ENCODE measurements around the gene ZBTB25. TPM values are rescaled to one million over a fixed set of nuclear protein-coding genes. Genes with fewer than 3 reads are reported as not detected.
A peak's percentile ranks its signal among the peaks of the same experiment; 100 is the strongest.

ZBTB25 gene
- total RNA-seq, 1 donor from 2014 or later: 11.3 TPM

DNA sequence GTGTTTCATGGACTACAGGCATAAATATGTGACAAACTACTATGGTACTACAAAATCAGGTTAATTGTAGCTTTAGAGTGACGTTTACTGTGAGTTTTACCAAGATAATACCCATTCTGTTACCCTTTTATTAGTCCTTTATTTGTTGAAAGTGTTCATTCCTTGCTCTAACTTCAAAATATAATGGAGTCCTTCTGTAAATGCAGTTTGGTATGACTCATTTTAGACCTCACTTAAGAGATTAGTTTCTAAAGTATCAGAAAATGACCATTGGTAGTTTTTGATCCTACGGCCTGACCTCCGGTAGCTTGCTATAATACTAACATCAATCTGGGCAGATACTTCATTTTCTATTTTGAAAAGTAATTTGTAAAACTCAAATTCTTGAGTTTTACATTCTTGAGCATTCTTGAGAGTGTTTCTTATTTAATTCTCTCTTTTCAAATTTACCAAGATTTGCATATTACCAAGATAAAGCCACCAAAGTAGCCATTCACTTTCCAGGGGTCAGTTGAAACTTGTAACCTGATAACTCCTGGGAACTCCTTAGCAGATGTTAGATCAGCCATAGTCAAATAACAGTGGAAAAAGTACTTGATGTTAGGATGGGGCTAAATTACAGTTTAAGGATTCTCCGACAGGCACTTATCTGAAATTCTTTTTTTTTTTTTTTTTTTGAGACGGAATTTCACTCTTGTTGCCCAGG is 41.1 kb upstream of the ZBTB25 start:
- no peaks in the 10 kb centered on the region for H3K9me3 Mint-ChIP-seq
- no peaks in the 10 kb centered on the region for H3K36me3 Mint-ChIP-seq
- H3K4me1 Mint-ChIP-seq (ENCODE audit: unreplicated experiment): peaks cover 5% of the 10 kb centered on the region
- TF ChIP-seq, protein P1, sequence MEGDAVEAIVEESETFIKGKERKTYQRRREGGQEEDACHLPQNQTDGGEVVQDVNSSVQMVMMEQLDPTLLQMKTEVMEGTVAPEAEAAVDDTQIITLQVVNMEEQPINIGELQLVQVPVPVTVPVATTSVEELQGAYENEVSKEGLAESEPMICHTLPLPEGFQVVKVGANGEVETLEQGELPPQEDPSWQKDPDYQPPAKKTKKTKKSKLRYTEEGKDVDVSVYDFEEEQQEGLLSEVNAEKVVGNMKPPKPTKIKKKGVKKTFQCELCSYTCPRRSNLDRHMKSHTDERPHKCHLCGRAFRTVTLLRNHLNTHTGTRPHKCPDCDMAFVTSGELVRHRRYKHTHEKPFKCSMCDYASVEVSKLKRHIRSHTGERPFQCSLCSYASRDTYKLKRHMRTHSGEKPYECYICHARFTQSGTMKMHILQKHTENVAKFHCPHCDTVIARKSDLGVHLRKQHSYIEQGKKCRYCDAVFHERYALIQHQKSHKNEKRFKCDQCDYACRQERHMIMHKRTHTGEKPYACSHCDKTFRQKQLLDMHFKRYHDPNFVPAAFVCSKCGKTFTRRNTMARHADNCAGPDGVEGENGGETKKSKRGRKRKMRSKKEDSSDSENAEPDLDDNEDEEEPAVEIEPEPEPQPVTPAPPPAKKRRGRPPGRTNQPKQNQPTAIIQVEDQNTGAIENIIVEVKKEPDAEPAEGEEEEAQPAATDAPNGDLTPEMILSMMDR (conservative IDR thresholded peaks at IDR 0.05): no peak
- no peak for DNase-seq (ENCODE audit: extremely low spot score, unreplicated experiment)
- H3K27ac Mint-ChIP-seq: no peak overlapping the region
- peaks cover 8% of the 10 kb centered on the region for H3K27me3 Mint-ChIP-seq
- H3K4me3 Mint-ChIP-seq: no peak overlapping the region

DNA sequence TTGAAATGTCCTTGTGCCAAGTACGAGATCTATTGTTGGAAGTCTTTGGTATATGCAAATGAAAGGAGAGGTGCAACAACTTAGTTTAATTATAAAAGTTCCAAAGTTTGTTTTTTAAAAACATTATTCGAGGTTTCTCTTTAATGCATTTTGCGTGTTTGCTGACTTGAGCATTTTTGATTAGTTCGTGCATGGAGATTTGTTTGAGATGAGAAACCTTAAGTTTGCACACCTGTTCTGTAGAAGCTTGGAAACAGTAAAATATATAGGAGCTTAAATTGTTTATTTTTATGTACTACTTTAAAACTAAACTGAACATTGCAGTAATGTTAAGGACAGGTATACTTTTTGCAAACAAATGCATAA is 39.2 kb upstream of the ZBTB25 start:
- Mint-ChIP-seq H3K27me3 (no peaks in the 10 kb centered on the region), H3K27ac (no peak overlapping the region), H3K4me3 (no peak overlapping the region), H3K36me3 (no peaks in the 10 kb centered on the region), H3K4me1 (ENCODE audit: unreplicated experiment) (peaks cover 10% of the 10 kb centered on the region), H3K9me3 (no peaks in the 10 kb centered on the region)
- DNase-seq (ENCODE audit: extremely low spot score, unreplicated experiment): no peak
- TF ChIP-seq, protein P1 (conservative IDR thresholded peaks at IDR 0.05): no peak

DNA sequence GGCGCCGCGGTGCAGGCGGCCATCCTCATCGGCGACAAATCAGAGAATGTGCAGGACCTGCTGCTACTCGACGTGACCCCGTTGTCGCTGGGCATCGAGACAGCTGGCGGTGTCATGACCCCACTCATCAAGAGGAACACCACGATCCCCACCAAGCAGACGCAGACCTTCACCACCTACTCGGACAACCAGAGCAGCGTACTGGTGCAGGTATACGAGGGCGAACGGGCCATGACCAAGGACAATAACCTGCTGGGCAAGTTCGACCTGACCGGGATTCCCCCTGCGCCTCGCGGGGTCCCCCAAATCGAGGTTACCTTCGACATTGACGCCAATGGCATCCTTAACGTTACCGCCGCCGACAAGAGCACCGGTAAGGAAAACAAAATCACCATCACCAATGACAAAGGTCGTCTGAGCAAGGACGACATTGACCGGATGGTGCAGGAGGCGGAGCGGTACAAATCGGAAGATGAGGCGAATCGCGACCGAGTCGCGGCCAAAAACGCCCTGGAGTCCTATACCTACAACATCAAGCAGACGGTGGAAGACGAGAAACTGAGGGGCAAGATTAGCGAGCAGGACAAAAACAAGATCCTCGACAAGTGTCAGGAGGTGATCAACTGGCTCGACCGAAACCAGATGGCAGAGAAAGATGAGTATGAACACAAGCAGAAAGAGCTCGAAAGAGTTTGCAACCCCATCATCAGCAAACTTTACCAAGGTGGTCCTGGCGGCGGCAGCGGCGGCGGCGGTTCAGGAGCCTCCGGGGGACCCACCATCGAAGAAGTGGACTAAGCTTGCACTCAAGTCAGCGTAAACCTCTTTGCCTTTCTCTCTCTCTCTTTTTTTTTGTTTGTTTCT is 38.6 kb upstream of the ZBTB25 start:
- Mint-ChIP-seq H3K4me1 (ENCODE audit: unreplicated experiment) (peaks cover 10% of the 10 kb centered on the region), H3K27ac (no peak overlapping the region), H3K27me3 (no peaks in the 10 kb centered on the region), H3K4me3 (no peak overlapping the region), H3K36me3 (no peaks in the 10 kb centered on the region), H3K9me3 (no peaks in the 10 kb centered on the region)
- TF ChIP-seq, protein P1 (conservative IDR thresholded peaks at IDR 0.05): no peak
- DNase-seq (ENCODE audit: extremely low spot score, unreplicated experiment): no peak

DNA sequence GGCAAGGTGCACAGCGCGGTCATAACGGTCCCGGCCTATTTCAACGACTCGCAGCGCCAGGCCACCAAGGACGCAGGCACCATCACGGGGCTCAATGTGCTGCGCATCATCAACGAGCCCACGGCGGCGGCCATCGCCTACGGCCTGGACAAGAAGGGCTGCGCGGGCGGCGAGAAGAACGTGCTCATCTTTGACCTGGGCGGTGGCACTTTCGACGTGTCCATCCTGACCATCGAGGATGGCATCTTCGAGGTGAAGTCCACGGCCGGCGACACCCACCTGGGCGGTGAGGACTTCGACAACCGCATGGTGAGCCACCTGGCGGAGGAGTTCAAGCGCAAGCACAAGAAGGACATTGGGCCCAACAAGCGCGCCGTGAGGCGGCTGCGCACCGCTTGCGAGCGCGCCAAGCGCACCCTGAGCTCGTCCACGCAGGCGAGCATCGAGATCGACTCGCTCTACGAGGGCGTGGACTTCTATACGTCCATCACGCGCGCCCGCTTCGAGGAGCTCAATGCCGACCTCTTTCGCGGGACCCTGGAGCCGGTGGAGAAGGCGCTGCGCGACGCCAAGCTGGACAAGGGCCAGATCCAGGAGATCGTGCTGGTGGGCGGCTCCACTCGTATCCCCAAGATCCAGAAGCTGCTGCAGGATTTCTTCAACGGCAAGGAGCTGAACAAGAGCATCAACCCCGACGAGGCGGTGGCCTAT is 37.8 kb upstream of the ZBTB25 start:
- TF ChIP-seq, protein P1 (conservative IDR thresholded peaks at IDR 0.05): no peak
- Mint-ChIP-seq H3K27me3 (no peaks in the 10 kb centered on the region), H3K27ac (no peak overlapping the region), H3K4me3 (no peak overlapping the region), H3K36me3 (no peaks in the 10 kb centered on the region), H3K4me1 (ENCODE audit: unreplicated experiment) (peaks cover 10% of the 10 kb centered on the region), H3K9me3 (no peaks in the 10 kb centered on the region)
- no peak for DNase-seq (ENCODE audit: extremely low spot score, unreplicated experiment)

DNA sequence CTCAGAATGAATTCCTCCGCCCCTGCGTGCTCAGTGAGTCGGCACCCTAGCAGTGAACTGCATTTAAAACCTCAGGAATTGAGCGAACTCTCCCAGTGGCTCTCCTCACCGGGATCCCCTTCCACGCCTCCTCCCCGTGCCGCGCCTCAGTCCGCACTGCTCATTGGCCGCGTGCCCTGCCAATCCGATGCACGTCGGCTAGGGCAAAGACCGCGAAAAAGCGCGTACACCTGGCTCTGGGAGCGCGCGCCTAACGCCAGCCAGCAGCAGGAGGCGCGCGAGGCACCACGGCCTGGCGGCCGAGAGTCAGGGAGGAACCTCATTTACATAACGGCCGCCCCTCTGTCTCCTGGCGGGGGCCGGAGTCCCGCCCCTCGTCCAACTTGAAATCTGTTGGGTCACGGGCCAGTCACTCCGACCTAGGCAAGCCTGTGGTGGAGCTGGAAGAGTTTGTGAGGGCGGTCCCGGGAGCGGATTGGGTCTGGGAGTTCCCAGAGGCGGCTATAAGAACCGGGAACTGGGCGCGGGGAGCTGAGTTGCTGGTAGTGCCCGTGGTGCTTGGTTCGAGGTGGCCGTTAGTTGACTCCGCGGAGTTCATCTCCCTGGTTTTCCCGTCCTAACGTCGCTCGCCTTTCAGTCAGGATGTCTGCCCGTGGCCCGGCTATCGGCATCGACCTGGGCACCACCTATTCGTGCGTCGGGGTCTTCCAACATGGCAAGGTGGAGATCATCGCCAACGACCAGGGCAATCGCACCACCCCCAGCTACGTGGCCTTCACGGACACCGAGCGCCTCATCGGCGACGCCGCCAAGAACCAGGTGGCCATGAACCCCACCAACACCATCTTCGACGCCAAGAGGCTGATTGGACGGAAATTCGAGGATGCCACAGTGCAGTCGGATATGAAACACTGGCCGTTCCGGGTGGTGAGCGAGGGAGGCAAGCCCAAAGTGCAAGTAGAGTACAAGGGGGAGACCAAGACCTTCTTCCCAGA is 36.9 kb upstream of the ZBTB25 start, which contains the start of gene HSPA2:
HSPA2 (plus strand) TSS at position 534 of the 995 bp plus-strand sequence; CDS start at position 643, 109 bp downstream.
- TF ChIP-seq, protein P1 (conservative IDR thresholded peaks at IDR 0.05): peak; percentile 65
- H3K27ac Mint-ChIP-seq: peak within 1 kb of the TSS; percentile 98
- peaks cover 10% of the 10 kb centered on the region for H3K4me1 Mint-ChIP-seq (ENCODE audit: unreplicated experiment)
- no peaks in the 10 kb centered on the region for H3K36me3 Mint-ChIP-seq
- DNase-seq (ENCODE audit: extremely low spot score, unreplicated experiment): peak; percentile 94
- H3K9me3 Mint-ChIP-seq: no peaks in the 10 kb centered on the region
- no peaks in the 10 kb centered on the region for H3K27me3 Mint-ChIP-seq
- H3K4me3 Mint-ChIP-seq: peak within 1 kb of the TSS; percentile 99
